NB4 (cell line): ENCODE data around the gene ADAMTSL1.
A peak's percentile ranks its signal among the peaks of the same experiment; 100 is the strongest.

Source experiments
- DNase-seq: peaks from one replicate; pipeline ENCODE4 v3.0.0; 2010; ENCODE audit warnings: low read depth
- H3K4me3 ChIP-seq: one replicate; pipeline ENCODE4 v1.5.1; 2011; ENCODE audit warnings: mild to moderate bottlenecking, low read depth, low read length, moderate library complexity
- CTCF ChIP-seq: IDR thresholded peaks from one replicate; pipeline ENCODE4 v1.5.1; 2012; ENCODE audit warnings: low read depth, low read length
- MYC ChIP-seq: IDR thresholded peaks from 2 replicates; pipeline ENCODE4 v1.6.1; 2011; ENCODE audit warnings: low read depth, low read length
- POLR2A ChIP-seq: IDR thresholded peaks from 2 replicates; pipeline ENCODE4 v1.6.1; 2011; ENCODE audit warnings: mild to moderate bottlenecking; ENCODE audit not compliant: insufficient read length; ENCODE audit errors: extremely low read depth
- TF ChIP-seq, protein P1 (sequence below): IDR thresholded peaks from 2 replicates; pipeline ENCODE4 v1.6.1; 2011; ENCODE audit warnings: low read depth, low read length

Gene ADAMTSL1

DNA sequence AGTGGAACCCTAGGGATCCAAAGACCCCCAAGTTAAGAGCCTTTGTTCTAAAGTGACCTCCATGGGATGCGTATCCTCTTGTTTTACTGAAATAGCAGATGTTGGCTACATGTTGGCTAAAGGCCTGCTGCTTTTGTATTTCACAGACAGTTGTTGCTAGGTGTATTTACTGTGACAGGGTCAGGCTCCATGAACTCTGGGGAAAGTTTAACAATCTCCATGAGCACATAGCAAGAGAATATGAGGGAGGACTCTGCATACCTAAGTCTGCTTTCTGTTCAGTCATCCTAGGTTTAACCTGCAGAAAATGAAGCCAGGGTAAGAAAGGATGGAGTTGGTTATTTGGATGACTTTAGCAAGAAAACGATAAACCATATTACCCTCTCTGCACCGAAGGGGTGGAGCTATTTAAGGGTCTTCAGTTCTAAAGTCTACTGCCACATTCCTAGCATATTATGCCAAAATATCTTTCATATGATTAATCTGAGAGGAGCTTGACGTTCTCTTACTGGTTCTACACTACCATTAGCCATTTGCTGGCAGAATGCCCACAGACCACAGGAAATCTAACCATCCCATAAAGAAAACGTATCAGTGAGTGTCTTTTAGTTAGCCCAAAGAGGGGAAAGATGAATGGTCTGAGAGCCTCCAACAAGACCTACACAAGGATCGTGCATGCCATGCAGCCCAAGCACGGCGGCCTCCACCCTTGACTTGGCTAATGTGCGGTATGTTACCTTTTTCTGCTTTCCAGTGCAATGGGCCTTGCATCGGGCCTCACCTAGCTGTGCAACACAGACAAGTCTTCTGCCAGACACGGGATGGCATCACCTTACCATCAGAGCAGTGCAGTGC lies 431.3 kb downstream of the ADAMTSL1 start:
- TF ChIP-seq MYC (no peak), POLR2A (no peak), CTCF (no peak)
- TF ChIP-seq, protein P1, sequence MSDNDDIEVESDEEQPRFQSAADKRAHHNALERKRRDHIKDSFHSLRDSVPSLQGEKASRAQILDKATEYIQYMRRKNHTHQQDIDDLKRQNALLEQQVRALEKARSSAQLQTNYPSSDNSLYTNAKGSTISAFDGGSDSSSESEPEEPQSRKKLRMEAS = no peak
- no peak for DNase-seq

DNA sequence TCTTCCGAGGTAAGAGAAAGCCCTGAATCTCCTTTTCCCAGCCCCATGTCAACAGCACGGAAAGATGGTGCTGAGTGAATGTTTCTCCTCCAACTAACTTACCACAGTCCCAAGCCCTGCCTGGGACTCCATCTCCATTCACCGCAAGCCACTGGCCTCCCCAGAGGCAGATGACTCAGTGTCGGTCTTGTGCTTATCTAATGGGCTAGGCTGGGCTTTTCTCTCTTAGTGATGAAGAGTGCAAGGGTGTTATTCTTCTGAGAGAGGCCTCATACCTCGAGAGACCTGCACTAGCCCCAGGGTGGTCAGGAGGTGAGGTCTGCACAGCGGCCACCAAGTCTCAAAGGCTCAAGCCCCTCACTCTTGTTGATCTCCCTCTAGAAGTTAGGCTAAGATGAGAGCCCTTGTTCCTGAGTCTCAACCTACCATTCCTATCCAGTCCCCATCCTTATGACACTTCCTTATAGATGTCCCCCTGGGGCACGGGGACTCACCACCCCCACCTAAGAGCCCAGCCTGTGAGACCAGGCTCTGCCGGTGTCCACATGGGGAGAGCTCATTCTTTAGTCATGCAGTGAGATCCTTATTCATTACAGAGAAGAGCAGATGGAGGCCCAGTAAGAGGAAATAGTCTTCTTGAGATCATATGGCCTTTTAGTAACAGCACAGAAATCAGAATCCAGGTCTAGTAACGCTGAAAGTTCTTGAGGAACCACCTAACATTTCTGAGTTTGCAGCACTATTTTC lies 432.1 kb downstream of the ADAMTSL1 start:
- H3K4me3 ChIP-seq = no peak overlapping the region
- TF ChIP-seq CTCF (no peak), POLR2A (no peak), MYC (no peak)
- TF ChIP-seq, protein P1 = no peak
- DNase-seq = peak; percentile 72

More for the DNA sequence above, 431.3 kb downstream of the ADAMTSL1 start:
- no peak overlapping the region for H3K4me3 ChIP-seq

DNA sequence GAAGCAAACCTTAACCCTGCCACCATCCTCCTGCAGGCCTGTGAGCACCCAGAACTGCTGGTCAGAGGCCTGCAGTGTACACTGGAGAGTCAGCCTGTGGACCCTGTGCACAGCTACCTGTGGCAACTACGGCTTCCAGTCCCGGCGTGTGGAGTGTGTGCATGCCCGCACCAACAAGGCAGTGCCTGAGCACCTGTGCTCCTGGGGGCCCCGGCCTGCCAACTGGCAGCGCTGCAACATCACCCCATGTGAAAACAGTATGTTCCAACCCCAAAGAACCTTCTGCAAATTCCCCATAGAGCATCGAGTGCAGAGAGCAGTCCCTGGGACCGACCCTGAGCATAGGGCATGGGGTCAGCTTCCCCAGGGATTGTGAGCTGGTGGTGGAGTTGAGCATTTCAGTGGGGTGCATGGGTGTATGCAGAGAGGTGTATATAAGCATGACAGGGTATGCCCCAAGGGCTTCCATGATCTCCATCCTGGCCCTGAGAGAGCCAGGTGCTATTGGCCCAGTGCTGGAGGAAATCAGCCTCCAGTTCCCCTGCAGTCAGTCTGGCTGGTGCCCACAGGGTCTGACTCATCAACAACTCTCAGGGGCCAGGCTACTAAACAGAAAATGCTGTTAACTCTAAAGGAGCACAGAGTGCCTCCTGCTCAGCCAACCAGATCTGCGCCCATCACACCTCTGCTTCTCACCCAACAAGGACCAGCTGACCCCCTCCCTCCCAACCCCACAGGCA lies 432.9 kb downstream of the ADAMTSL1 start:
- H3K4me3 ChIP-seq = no peak overlapping the region
- DNase-seq = peak; percentile 63
- TF ChIP-seq, protein P1 = no peak
- TF ChIP-seq POLR2A (no peak), MYC (no peak), CTCF (no peak)

GRCh38 chr9:18907927-18908625 lies 434.1 kb downstream of the ADAMTSL1 start:
- H3K4me3 ChIP-seq = no peak overlapping the region
- no peak for DNase-seq
- TF ChIP-seq MYC (no peak), CTCF (no peak)
